Measurements from ENCODE around the gene EGF. TPM values are rescaled to one million over a fixed set of nuclear protein-coding genes. Genes with fewer than 3 reads are reported as not detected.

Gene EGF
- total RNA-seq (2014; rRNA removed; shearing (Covaris generic)) (not detected in 2 replicates), total RNA-seq (2022) (not detected in 2 replicates), Bru-seq, nascent RNA (percentile 12 among the genes with signal in this experiment), BruChase-seq, experiment 1, labeled RNA remaining after a 6-hour chase (percentile 2 among the genes with signal in this experiment), BruChase-seq, experiment 2, labeled RNA remaining after a 2-hour chase (percentile 5 among the genes with signal in this experiment)
- long read RNA-seq, result 0 reads

DNA sequence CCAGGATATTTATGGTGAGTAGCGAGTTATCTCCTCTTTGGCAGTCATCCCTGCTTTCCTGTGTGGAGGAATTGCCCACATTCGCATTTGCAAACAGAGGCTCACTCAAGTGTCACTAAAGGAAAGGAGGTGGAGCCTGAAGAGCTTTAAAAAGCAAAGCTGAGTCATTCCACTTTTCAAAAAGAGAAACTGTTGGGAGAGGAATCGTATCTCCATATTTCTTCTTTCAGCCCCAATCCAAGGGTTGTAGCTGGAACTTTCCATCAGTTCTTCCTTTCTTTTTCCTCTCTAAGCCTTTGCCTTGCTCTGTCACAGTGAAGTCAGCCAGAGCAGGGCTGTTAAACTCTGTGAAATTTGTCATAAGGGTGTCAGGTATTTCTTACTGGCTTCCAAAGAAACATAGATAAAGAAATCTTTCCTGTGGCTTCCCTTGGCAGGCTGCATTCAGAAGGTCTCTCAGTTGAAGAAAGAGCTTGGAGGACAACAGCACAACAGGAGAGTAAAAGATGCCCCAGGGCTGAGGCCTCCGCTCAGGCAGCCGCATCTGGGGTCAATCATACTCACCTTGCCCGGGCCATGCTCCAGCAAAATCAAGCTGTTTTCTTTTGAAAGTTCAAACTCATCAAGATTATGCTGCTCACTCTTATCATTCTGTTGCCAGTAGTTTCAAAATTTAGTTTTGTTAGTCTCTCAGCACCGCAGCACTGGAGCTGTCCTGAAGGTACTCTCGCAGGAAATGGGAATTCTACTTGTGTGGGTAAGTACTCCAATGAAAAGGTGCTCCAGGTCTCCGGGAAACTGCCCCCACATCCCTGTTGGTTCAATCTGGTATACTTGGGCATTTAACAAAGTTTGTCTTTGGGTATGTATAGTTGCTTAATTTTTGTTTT lies at the start of gene EGF:
EGF (plus strand) TSS at position 178 of the 890 bp plus-strand sequence; CDS start at position 631, 453 bp downstream.
- POLR2A ChIA-PET, result interaction anchor here (0.5 to 1.5 kb wide), 2 partner anchors 10 to 870 kb away, joined by 3 to 4 read pairs; no protein-coding TSS in a partner anchor
- H3K9me2 ChIP-seq (ENCODE audit: insufficient read depth, low read length), result no peaks in the 10 kb centered on the region
- no peak within 1 kb of the TSS for H3K27ac ChIP-seq (ENCODE audit: low read depth, low read length, poor library complexity, severe bottlenecking)
- H3K4me2 ChIP-seq (ENCODE audit: low read length), result no peak within 1 kb of the TSS
- TF ChIP-seq, protein P1, sequence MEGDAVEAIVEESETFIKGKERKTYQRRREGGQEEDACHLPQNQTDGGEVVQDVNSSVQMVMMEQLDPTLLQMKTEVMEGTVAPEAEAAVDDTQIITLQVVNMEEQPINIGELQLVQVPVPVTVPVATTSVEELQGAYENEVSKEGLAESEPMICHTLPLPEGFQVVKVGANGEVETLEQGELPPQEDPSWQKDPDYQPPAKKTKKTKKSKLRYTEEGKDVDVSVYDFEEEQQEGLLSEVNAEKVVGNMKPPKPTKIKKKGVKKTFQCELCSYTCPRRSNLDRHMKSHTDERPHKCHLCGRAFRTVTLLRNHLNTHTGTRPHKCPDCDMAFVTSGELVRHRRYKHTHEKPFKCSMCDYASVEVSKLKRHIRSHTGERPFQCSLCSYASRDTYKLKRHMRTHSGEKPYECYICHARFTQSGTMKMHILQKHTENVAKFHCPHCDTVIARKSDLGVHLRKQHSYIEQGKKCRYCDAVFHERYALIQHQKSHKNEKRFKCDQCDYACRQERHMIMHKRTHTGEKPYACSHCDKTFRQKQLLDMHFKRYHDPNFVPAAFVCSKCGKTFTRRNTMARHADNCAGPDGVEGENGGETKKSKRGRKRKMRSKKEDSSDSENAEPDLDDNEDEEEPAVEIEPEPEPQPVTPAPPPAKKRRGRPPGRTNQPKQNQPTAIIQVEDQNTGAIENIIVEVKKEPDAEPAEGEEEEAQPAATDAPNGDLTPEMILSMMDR (conservative IDR thresholded peaks at IDR 0.05; ENCODE audit: low read length), result no peak
- TF ChIP-seq EZH2phosphoT487 (IDR thresholded peaks at IDR 0.05; ENCODE audit: borderline replicate concordance, low read depth, low read length), result no peak
- no peaks in the 10 kb centered on the region for H3K4me1 ChIP-seq (ENCODE audit: insufficient read depth, low read length, poor library complexity, severe bottlenecking)
- no peaks in the 10 kb centered on the region for H3K79me2 ChIP-seq (ENCODE audit: insufficient read depth, low read depth, low read length)
- no TSS peak for BruUV-seq (replicated peaks)
- intact Hi-C loops (cut with micrococcal nuclease; ENCODE audit: unreplicated experiment), result no loop called here
- no peak for DNase-seq (ENCODE audit: low spot score)
- H3K36me3 ChIP-seq (ENCODE audit: insufficient read depth, low read length), result no peaks in the 10 kb centered on the region
- no peak within 1 kb of the TSS for H2AFZ ChIP-seq (ENCODE audit: low read length)
- H3K9me3 ChIP-seq (ENCODE audit: low read length), result no peaks in the 10 kb centered on the region
- no peaks in the 10 kb centered on the region for H4K20me1 ChIP-seq (ENCODE audit: insufficient read depth, low read length)
- H3K4me3 ChIP-seq (ENCODE audit: low read depth, low read length, poor library complexity, severe bottlenecking), result no peak within 1 kb of the TSS
- CTCF ChIA-PET (ENCODE audit: unreplicated experiment), result no interaction called here

DNA sequence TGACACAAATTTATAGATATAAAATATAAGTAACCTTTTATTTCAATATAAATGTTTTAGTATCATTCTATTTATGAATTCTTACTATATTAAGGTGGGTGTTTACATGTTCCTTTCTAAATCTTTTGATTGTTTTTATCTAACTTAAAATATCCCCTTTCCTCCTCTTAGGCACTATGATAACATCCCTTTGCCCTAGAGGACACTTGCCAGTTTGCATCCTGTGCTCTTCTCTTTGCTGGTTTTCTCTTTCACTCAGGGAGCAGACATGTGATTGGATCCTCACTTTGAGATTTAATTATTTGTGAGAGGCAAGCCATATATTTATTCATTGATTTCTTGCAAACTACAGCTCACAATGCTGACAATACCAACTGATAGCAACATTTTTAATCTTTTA lies 48.5 kb upstream of the EGF start:
- TF ChIP-seq, protein P1 (conservative IDR thresholded peaks at IDR 0.05; ENCODE audit: low read length), result no peak
- no peak for TF ChIP-seq EZH2phosphoT487 (IDR thresholded peaks at IDR 0.05; ENCODE audit: borderline replicate concordance, low read depth, low read length)
- H3K9me2 ChIP-seq (ENCODE audit: insufficient read depth, low read length), result no peaks in the 10 kb centered on the region
- H3K9me3 ChIP-seq (ENCODE audit: low read length), result peaks cover 15% of the 10 kb centered on the region; the same call in 1 of the 2 replicates
- H4K20me1 ChIP-seq (ENCODE audit: insufficient read depth, low read length), result no peaks in the 10 kb centered on the region
- ChIA-PET POLR2A (interaction anchor here (1.1 kb wide), 1 partner anchor 14 kb away, joined by 4 read pairs; no protein-coding TSS in a partner anchor), CTCF (ENCODE audit: unreplicated experiment) (no interaction called here)
- no peak overlapping the region for H2AFZ ChIP-seq (ENCODE audit: low read length)
- no TSS peak for BruUV-seq (replicated peaks)
- H3K4me3 ChIP-seq (ENCODE audit: low read depth, low read length, poor library complexity, severe bottlenecking), result no peak overlapping the region
- intact Hi-C loops (cut with micrococcal nuclease; ENCODE audit: unreplicated experiment), result no loop called here
- no peaks in the 10 kb centered on the region; the same call in 1 of the 2 replicates for H3K79me2 ChIP-seq (ENCODE audit: insufficient read depth, low read depth, low read length)
- no peak for DNase-seq (ENCODE audit: low spot score)
- H3K4me1 ChIP-seq (ENCODE audit: insufficient read depth, low read length, poor library complexity, severe bottlenecking), result no peaks in the 10 kb centered on the region
- no peak overlapping the region for H3K27ac ChIP-seq (ENCODE audit: low read depth, low read length, poor library complexity, severe bottlenecking)
- no peaks in the 10 kb centered on the region for H3K36me3 ChIP-seq (ENCODE audit: insufficient read depth, low read length)
- H3K4me2 ChIP-seq (ENCODE audit: low read length), result no peak overlapping the region

Measured in OCI-LY7 (cell line).